Left kidney (tissue), 2 donors: ENCODE measurements around the gene FAM90A26. TPM values are rescaled to one million over a fixed set of nuclear protein-coding genes. Genes with fewer than 3 reads are reported as not detected.
"Not testable (repeated sequence)": the region's sequence is repeated elsewhere in the genome, so short reads cannot be mapped to it uniquely, and the experiment has no call there.

Experiments used
- DNase-seq: peaks from one replicate; pipeline ENCODE4 v3.0.0-alpha.2; 2013
- polyA plus RNA-seq: library from polyadenylated mRNA; unstranded; fragments of 120-200 nt; gene quantifications from one replicate; pipeline ENCODE4 v1.2.1, GENCODE V29; 2013; ENCODE audit not compliant: insufficient read length

Gene FAM90A26
- polyA plus RNA-seq, 1 donor: 0.22 TPM

DNA sequence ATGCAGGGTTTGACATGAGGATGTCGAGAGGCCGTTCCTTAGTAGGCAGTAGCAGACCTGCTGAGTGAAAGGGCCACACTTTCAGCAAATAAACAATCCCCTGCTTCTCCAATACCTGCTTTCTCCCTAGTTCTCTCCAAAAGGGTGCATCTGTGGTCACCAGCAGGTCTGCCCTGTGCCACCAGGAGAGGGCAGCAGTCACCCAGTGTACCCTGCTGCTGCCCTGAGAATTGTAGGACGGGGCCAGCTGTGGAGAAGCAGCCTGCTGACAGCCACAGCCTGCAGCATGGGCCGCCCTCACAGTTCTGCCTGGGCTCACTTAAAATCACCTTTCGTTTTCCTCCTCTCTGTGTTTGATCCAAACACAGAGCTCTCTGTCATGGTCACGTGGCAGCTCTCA, 11.8 kb upstream of the FAM90A26 start:
- DNase-seq: not testable (repeated sequence)

DNA sequence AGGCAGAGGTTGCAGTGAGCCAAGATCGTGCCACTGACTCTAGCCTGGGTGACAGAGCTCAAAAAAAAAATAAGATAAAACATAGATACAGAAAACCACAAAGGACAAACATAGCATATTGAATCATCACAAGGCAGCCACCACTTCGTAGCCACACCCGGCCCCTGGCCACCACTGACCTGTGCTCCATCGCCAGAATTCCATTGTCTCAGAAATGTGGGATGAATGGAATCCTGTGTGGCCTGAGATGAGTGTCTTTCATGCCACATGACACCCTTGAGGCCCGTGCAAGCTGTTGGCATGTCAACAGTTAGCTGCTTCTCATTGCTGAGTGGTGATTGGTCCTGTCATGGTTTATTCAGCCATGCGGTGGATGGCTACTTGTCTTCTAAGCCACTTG, 10.2 kb upstream of the FAM90A26 start:
- DNase-seq: not testable (repeated sequence)

DNA sequence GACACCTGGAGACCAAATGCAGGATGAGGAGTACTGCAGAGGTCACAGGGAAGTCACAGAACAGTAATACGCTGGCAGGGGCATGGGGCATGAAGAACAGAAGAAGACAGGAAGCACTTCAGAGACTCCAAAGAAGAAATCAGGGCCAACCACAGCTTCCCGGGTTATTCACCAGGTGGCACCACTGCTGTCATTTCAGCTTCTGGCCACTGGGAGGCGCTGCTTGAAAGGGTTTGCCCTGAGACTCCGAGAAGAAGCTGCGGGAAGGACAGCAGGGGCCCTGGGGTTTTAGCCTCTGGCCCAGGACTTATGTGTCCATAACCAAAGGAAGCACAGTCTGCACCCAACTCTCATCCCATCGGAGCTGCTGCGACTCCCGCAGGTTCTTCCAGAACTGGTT, 4.2 kb upstream of the FAM90A26 start:
- DNase-seq: not testable (repeated sequence)

DNA sequence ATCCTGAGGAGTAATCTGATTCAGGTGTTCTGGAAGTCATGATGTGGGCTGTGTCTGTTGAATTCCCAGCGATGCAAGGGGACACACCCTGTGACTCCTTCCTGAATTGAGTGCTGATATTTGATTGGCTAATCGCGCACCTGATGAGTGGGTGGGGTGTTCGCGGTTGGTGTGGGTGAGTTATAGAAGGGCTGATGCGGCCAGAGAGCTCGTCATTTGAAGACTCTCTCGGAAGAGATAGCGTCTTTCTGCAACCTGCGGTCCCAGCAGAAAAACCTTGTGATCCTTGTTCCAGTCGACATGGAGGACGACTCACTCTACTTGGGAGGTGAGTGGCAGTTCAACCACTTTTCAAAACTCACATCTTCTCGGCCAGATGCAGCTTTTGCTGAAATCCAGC, 40.1 kb downstream of the FAM90A26 start, which contains the start of gene USP17L10:
TSS of gene USP17L10 (plus strand) at position 301 of the 400 bp plus-strand sequence. CDS start at position 301, 0 bp downstream.
- not testable (repeated sequence) for DNase-seq

DNA sequence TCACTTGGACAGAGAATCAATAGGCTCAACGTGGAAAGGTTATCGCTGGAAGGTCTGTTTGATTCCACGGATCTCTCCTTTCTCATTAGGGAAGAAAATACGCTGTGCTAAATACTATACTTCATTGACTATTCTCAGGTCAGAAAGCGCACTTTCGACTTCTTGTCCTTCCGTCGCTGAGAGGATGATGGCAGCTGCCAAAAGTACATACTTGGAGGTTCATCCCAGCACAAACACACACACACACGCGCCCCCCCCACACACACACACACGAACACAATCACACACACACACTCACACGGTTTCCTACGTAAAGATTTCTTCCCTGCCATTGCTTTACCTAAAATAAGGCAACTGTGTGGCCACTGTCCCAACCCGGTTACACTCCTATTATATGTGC, 44.5 kb downstream of the FAM90A26 start:
- DNase-seq: not testable (repeated sequence)

DNA sequence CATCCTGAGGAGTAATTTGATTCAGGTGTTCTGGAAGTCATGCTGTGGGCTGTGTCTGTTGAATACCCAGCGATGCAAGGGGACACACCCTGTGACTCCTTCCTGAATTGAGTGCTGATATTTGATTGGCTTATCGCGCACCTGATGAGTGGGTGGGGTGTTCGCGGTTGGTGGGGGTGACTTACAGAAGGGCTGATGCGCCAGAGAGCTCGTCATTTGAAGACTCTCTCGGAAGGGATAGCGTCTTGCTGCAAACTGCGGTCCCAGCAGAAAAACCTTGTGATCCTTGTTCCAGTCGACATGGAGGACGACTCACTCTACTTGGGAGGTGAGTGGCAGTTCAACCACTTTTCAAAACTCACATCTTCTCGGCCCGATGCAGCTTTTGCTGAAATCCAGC, 44.9 kb downstream of the FAM90A26 start, which contains the start of gene USP17L11:
TSS of gene USP17L11 (plus strand) at position 301 of the 400 bp plus-strand sequence. CDS start at position 301, 0 bp downstream.
- DNase-seq: not testable (repeated sequence)

DNA sequence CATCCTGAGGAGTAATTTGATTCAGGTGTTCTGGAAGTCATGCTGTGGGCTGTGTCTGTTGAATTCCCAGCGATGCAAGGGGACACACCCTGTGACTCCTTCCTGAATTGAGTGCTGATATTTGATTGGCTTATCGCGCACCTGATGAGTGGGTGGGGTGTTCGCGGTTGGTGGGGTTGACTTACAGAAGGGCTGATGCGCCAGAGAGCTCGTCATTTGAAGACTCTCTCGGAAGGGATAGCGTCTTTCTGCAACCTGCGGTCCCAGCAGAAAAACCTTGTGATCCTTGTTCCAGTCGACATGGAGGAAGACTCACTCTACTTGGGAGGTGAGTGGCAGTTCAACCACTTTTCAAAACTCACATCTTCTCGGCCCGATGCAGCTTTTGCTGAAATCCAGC, 49.6 kb downstream of the FAM90A26 start, which contains the start of gene USP17L12:
TSS of gene USP17L12 (plus strand) at position 301 of the 400 bp plus-strand sequence. CDS start at position 301, 0 bp downstream.
- DNase-seq: not testable (repeated sequence)

DNA sequence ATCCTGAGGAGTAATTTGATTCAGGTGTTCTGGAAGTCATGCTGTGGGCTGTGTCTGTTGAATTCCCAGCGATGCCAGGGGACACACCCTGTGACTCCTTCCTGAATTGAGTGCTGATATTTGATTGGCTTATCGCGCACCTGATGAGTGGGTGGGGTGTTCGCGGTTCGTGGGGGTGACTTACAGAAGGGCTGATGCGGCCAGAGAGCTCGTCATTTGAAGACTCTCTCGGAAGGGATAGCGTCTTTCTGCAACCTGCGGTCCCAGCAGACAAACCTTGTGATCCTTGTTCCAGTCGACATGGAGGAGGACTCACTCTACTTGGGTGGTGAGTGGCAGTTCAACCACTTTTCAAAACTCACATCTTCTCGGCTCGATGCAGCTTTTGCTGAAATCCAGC, 54.4 kb downstream of the FAM90A26 start, which contains the start of gene USP17L13:
TSS of gene USP17L13 (plus strand) at position 301 of the 400 bp plus-strand sequence. CDS start at position 301, 0 bp downstream.
- not testable (repeated sequence) for DNase-seq

Other genes with a start within 250 kb of the FAM90A26 start
- not detected for gene USP17L10, start 40.2 kb downstream of the FAM90A26 start, polyA plus RNA-seq
- gene USP17L11, start 45.0 kb downstream of the FAM90A26 start, polyA plus RNA-seq: not detected
- gene USP17L12, start 49.7 kb downstream of the FAM90A26 start, polyA plus RNA-seq: not detected
- not detected for gene USP17L13, start 54.5 kb downstream of the FAM90A26 start, polyA plus RNA-seq
- gene USP17L15, start 64.0 kb downstream of the FAM90A26 start, polyA plus RNA-seq: not detected
- gene USP17L17, start 73.5 kb downstream of the FAM90A26 start, polyA plus RNA-seq: not detected
- gene USP17L18, start 78.2 kb downstream of the FAM90A26 start, polyA plus RNA-seq: not detected
- gene USP17L19, start 83.0 kb downstream of the FAM90A26 start, polyA plus RNA-seq: not detected
- not detected for gene USP17L20, start 87.7 kb downstream of the FAM90A26 start, polyA plus RNA-seq
- gene USP17L21, start 92.5 kb downstream of the FAM90A26 start, polyA plus RNA-seq: not detected
- gene USP17L22, start 97.2 kb downstream of the FAM90A26 start, polyA plus RNA-seq: not detected
- gene USP17L24, start 154.8 kb downstream of the FAM90A26 start, polyA plus RNA-seq: not detected
- gene USP17L25, start 159.5 kb downstream of the FAM90A26 start, polyA plus RNA-seq: not detected
- not detected for gene USP17L26, start 164.2 kb downstream of the FAM90A26 start, polyA plus RNA-seq
- gene USP17L5, start 169.0 kb downstream of the FAM90A26 start, polyA plus RNA-seq: not detected
- not detected for gene USP17L27, start 173.7 kb downstream of the FAM90A26 start, polyA plus RNA-seq
- gene USP17L28, start 178.5 kb downstream of the FAM90A26 start, polyA plus RNA-seq: not detected
- gene USP17L29, start 183.2 kb downstream of the FAM90A26 start, polyA plus RNA-seq: not detected
- not detected for gene USP17L30, start 192.7 kb downstream of the FAM90A26 start, polyA plus RNA-seq